Left colon (tissue), 2 donors: ENCODE data around the gene CTNNA1. TPM values are rescaled to one million over a fixed set of nuclear protein-coding genes. Genes with fewer than 3 reads are reported as not detected.
"Not testable (repeated sequence)": the region's sequence is repeated elsewhere in the genome, so short reads cannot be mapped to it uniquely, and the experiment has no call there.

ENCODE experiments used
- ATAC-seq: fragments of 200-7000 bp; cut with Tn5 transposase; one replicate; pipeline ENCODE4 v1.9.1; 2020; ENCODE audit warnings: mild to moderate bottlenecking, moderate library complexity
- DNase-seq, 2 donors: peaks; one replicate each; pipeline ENCODE4 v3.0.0-alpha.2; 2020
- intact Hi-C, 2 donors: fragments of 100-400 bp; cut with DNase I in 1 of 2; cut with micrococcal nuclease in 1 of 2; formaldehyde crosslinking; loops; one replicate each; pipeline versions ENCODE4 v1.11.2 to v1.14.0; 2022; cut with DNase I, micrococcal nuclease
- total RNA-seq, 2 donors: library from RNA; stranded (reverse); fragmentation: NEBNext Ultra II Directional; extraction: Animal tissue kit (Norgen Biotek cat#: 25700); gene quantifications; one replicate each; pipeline ENCODE4 v1.2.1, GENCODE V29; 2021
- donor health status: DM: no; HTN: no; CAD: no.
- donor health status: DM: yes; HTN: yes; CAD: no.

Gene CTNNA1
- total RNA-seq, 2 donors from 2014 or later = 440 to 447 TPM

DNA sequence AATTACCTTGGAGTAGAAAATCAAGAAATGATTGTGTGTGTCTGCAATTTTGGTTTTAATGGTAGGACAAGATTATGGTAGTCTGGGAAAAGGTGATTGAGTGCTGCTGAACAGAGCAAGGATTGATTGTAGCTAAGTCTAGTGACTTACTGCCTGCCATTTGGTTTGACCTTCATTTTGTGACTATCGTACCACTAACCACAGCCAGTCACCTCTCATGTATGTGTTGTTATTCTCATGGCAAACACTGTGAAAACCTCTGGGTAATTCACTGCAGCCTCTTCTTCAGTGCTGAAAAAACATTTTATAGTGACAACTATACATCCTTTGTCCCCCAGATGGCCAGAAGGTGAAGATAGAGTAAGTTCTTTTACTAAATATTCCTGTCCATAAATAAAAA is 37.5 kb downstream of the CTNNA1 start:
- ATAC-seq (peak; percentile 14), DNase-seq (no peak)
- intact Hi-C loops = no loop called here

- DNase-seq = no peak
- ATAC-seq = no peak
- intact Hi-C loops = no loop called here
Observed at GRCh38 chr5:138792195-138792790, 39.1 kb downstream of the CTNNA1 start.

- ATAC-seq (no peak), DNase-seq (no peak)
- intact Hi-C loops = no loop called here
Observed at GRCh38 chr5:138793575-138793974, 40.4 kb downstream of the CTNNA1 start.

GRCh38 chr5:138803285-138803684 is 50.1 kb downstream of the CTNNA1 start:
- ATAC-seq (no peak), DNase-seq (no peak)
- intact Hi-C loops = no loop called here

DNA sequence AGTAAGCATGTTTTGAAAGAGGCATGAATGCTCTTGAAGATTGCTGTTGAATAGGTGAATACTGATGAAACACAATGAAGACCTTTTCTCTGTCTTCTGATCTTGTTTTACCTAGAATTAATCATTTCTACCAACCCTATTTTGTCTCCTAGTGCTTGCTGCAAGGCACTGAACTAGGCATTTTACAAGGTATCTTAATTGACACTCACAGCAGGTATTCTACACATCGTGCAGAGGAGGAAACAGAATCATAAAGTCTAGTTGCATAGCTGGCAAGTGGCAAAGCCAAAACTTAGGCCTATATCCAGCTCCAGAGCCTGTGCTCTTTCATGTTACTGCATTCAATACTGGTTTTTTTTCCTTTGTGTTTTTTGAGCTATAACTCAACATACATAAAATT is 50.7 kb downstream of the CTNNA1 start:
- intact Hi-C loops = no loop called here
- ATAC-seq (peak; percentile 28), DNase-seq (no peak)

DNA sequence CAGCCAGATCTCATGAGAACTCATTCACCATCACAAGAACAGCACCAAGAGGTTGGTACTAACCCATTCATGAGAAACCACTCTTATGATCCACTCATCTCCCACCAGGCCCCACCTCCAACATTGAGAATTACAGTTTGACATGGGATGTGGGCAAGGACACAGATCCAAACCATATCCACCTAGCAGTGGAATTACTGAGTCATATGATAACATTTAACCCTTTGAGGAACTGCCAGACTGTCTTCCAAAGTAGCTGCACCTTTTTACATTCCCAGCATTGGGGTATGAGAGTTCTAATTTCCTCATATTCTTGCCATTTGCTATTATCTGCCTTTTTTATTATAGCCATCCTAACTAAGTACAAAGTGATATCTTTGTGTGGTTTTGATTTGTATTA is 51.9 kb downstream of the CTNNA1 start:
- no peak for DNase-seq
- ATAC-seq = no peak
- intact Hi-C loops = no loop called here

DNA sequence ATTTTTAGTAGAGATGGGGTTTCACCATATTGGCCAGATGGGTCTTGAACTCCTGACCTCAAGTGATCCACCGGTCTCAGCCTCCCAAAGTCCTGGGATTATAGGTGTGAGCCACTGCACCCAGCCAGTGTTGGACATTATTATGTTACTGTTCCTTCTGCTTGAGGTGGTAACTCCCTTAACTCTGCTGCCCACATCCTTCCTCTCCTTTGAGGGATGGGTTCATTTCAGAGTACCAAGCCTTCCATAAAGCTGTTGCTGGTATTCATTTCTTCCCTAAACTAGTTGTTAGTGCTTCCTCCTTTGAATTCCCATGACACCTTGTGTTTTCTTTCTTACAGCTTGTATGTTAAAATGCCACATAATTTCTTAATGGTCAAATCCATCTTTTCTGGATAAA is 54.0 kb downstream of the CTNNA1 start:
- intact Hi-C loops = no loop called here
- no peak for ATAC-seq
- DNase-seq = no peak

- DNase-seq (no peak), ATAC-seq (no peak)
- intact Hi-C loops = no loop called here
Observed at GRCh38 chr5:138809391-138809790, 56.2 kb downstream of the CTNNA1 start.

DNA sequence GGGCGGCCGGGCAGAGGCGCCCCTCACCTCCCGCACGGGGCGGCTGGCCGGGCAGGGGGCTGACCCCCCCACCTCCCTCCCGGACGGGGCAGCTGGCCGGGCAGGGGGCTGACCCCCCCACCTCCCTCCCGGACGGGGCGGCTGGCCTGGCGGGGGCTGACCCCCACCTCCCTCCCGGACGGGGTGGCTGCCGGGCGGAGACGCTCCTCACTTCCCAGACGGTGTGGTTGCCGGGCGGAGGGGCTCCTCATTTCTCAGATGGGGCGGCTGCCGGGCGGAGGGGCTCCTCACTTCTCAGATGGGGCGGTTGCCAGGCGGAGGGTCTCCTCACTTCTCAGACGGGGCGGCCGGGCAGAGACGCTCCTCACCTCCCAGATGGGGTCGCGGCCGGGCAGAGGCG is 57.6 kb downstream of the CTNNA1 start:
- ATAC-seq, DNase-seq, intact Hi-C loops: not testable (repeated sequence)

- intact Hi-C loops = no loop called here
- no peak for ATAC-seq
- DNase-seq = no peak
Observed at GRCh38 chr5:138815529-138815928, 62.3 kb downstream of the CTNNA1 start.

DNA sequence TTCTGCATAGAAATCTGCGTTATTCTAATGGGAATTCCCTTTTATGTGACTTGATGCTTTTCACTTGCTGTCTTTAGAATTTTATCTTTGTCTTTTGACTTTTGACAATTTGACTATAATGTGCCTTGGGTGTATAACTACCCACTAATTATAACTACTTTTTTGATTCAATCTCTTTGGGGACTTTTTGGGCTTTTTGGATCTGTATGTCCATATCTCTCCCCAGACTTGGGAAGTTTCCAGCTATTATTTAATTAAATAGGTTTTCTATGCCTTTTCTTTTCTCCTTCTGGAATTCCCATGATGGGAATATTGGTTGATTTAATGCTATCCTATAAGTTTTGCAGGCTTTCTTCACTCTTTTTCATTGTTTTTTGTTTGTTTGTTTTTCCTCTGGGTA is 64.0 kb downstream of the CTNNA1 start:
- ATAC-seq (no peak), DNase-seq (no peak)
- intact Hi-C loops = no loop called here

GRCh38 chr5:138819081-138819480 is 65.9 kb downstream of the CTNNA1 start:
- DNase-seq = no peak
- no peak for ATAC-seq
- intact Hi-C loops = no loop called here

DNA sequence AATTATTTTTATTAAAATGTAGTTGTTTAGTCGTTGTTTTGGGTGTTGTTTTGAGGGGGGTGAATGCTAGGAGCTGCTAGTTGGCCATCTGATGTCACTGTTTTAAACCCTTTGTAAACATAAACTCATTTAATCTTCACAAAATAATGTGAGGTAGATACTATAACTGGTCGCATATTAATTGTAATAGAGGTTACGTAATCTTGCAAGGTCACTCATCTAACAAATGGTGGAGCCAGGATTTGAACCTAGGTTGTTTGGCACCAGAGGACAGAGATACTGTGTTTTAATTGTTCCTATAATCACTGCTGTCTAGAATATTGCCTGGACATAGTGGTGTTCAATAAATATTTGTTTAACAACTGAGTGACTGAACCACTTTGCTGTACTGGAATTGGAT is 67.5 kb downstream of the CTNNA1 start:
- ATAC-seq (no peak), DNase-seq (no peak)
- intact Hi-C loops = no loop called here

GRCh38 chr5:138824516-138824915 is 71.3 kb downstream of the CTNNA1 start:
- DNase-seq = no peak
- intact Hi-C loops = no loop called here
- ATAC-seq = no peak

GRCh38 chr5:138824924-138825863 is 72.0 kb downstream of the CTNNA1 start:
- intact Hi-C loops = no loop called here
- ATAC-seq (peak; percentile 32), DNase-seq (no peak)

DNA sequence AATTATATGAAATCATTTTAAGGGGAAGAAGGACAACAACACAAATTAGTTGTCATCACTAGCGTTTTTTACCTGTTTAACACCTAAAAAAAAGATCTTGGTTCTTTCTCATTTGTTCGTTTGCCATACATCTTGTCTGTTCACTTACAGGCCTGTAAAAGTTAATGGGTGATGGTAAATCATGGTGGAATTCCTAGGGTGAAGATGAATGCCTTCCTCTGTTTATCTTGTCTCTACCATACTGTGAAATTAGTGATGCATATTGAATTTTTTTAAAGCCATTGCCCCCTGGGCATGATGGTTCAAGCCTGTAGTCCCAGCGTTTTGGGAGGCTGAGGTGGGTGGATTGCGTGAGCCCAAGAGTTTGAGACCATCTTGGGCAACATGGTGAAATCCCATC is 75.3 kb downstream of the CTNNA1 start:
- ATAC-seq (no peak), DNase-seq (no peak)
- intact Hi-C loops = no loop called here

- intact Hi-C loops = no loop called here
- no peak for ATAC-seq
Observed at GRCh38 chr5:138829341-138829740, 76.1 kb downstream of the CTNNA1 start.

DNA sequence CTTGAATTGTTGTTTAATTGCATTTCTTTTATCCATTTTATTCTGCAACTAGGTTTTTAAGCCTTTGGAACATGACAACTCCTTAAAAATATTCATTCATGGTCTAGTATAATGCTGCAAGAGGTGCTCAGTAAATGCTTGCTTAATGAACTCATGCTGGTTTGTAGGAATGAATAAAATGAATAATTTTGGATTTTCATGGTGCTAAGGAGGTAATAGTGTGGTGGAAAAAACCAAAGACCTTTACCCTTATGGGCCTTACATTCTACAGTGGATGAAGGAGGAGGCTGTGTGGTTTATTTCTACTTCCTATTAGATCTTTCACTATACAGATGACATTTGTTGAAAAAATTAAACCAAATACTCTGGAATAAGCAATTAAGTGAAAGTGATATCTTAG is 78.5 kb downstream of the CTNNA1 start:
- ATAC-seq = no peak
- intact Hi-C loops = no loop called here
- DNase-seq = no peak

More at GRCh38 chr5:138829341-138829740, 76.1 kb downstream of the CTNNA1 start:
- no peak for DNase-seq

DNA sequence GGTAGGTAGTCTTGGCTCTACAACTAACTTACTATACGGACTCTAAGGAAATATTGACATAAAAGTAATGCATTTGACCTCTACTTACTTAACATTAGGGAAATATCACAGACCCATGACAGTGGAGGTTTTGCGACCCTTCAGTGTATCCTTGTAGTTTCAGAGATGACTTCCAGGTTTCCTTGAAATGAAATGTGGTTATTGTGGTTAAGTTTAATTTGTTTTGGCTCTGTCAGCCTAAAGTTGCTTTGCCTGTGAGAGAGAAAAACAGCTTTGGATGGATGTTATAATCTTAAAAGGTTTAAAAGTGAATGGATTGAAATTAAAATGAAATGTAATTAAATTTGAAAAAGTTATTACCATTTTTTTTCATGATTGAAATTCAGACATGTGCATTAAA is 79.0 kb downstream of the CTNNA1 start:
- no peak for ATAC-seq
- intact Hi-C loops = no loop called here
- no peak for DNase-seq

- intact Hi-C loops = no loop called here
- DNase-seq (no peak), ATAC-seq (no peak)
Observed at GRCh38 chr5:138833080-138833479, 79.9 kb downstream of the CTNNA1 start.
